Stimulated activated naive CD8-positive, alpha-beta T cell treated with anti-CD3 and anti-CD28 coated beads, Interleukin-15, Interleukin-2, amounts not matched to agents 100 U/mL and 50 U/mL, for 24 hours (primary cell): ENCODE measurements around the gene PGLYRP3.

ENCODE experiments used
- ATAC-seq: fragments of 150-1000 bp; cut with Tn5 transposase; one replicate; pipeline ENCODE4 v1.10.0; 2021
- DNase-seq: peaks from one replicate; pipeline ENCODE4 v3.0.0; 2021

Gene PGLYRP3

GRCh38 chr1:153313288-153313687 is 536 bp upstream of the PGLYRP3 start:
- no peak for ATAC-seq
- DNase-seq = no peak

GRCh38 chr1:153310526-153310925 is 2.2 kb downstream of the PGLYRP3 start:
- no peak for ATAC-seq
- no peak for DNase-seq

- no peak for DNase-seq
- ATAC-seq = no peak
Measured at GRCh38 chr1:153309441-153309840, 3.3 kb downstream of the PGLYRP3 start.

- DNase-seq (no peak), ATAC-seq (no peak)
Measured at GRCh38 chr1:153308540-153308939, 4.2 kb downstream of the PGLYRP3 start.

- no peak for ATAC-seq
- no peak for DNase-seq
Measured at GRCh38 chr1:153307221-153307600, 5.5 kb downstream of the PGLYRP3 start.

- ATAC-seq = no peak
- no peak for DNase-seq
Measured at GRCh38 chr1:153306303-153307220, 6.2 kb downstream of the PGLYRP3 start.

- no peak for ATAC-seq
- DNase-seq = no peak
Measured at GRCh38 chr1:153305682-153306081, 7.1 kb downstream of the PGLYRP3 start.

GRCh38 chr1:153302308-153302707 is 10.4 kb downstream of the PGLYRP3 start:
- ATAC-seq (no peak), DNase-seq (no peak)

- DNase-seq (no peak), ATAC-seq (no peak)
Measured at GRCh38 chr1:153293851-153294250, 18.9 kb downstream of the PGLYRP3 start.

- DNase-seq (no peak), ATAC-seq (no peak)
Measured at GRCh38 chr1:153293480-153293775, 19.3 kb downstream of the PGLYRP3 start.

GRCh38 chr1:153292740-153293479 is 19.8 kb downstream of the PGLYRP3 start:
- ATAC-seq = no peak
- DNase-seq = no peak

- ATAC-seq = no peak
- no peak for DNase-seq
Measured at GRCh38 chr1:153292185-153292584, 20.6 kb downstream of the PGLYRP3 start.

GRCh38 chr1:153291514-153291913 is 21.2 kb downstream of the PGLYRP3 start:
- no peak for ATAC-seq
- no peak for DNase-seq

- ATAC-seq (no peak), DNase-seq (peak; percentile 47)
Measured at GRCh38 chr1:153288634-153289275, 24.0 kb downstream of the PGLYRP3 start.

GRCh38 chr1:153277852-153278251 is 34.9 kb downstream of the PGLYRP3 start:
- DNase-seq (peak; percentile 56), ATAC-seq (peak; percentile 76)

- no peak for ATAC-seq
- no peak for DNase-seq
Measured at GRCh38 chr1:153272186-153272585, 40.6 kb downstream of the PGLYRP3 start.

- DNase-seq = no peak
- no peak for ATAC-seq
Measured at GRCh38 chr1:153271711-153272110, 41.0 kb downstream of the PGLYRP3 start.

GRCh38 chr1:153265457-153265856 is 47.3 kb downstream of the PGLYRP3 start:
- DNase-seq (no peak), ATAC-seq (no peak)

- ATAC-seq (no peak), DNase-seq (no peak)
Measured at GRCh38 chr1:153262462-153263157, 50.1 kb downstream of the PGLYRP3 start.

- ATAC-seq = no peak
- DNase-seq = no peak
Measured at GRCh38 chr1:153262070-153262366, 50.7 kb downstream of the PGLYRP3 start.

GRCh38 chr1:153261281-153262069 is 51.3 kb downstream of the PGLYRP3 start:
- no peak for ATAC-seq
- DNase-seq = peak; percentile 16
